ENCODE data around the gene GGT6.
"Not testable (repeated sequence)": the region's sequence is repeated elsewhere in the genome, so short reads cannot be mapped to it uniquely, and the experiment has no call there.

GGT6 gene

DNA sequence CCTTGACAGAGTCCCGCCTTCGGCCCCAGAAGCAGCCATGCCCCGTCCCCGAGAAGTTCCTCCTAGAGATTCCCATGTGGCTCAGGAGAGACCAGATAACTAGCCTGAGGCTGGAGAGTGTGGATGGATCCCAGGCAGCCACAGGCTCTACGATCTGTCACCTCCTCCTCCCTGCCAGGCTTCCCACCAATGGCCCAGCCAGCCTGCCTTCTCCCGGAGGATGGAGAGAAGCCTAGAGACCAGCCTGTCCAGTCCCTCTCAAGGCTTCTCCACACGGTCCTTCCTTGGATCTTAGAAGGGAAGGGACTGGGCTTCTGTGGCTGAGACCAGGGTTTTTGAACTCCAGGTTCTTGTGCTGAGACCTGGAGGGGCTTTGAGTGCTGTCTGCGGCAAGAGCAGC is 22.3 kb upstream of the GGT6 start:
- H3K27me3 ChIP-seq (ENCODE audit: control insufficient read depth in 1 of 2, insufficient read depth in 2 of 2, low read length in 2 of 2), result peaks cover 11 to 28% of the 10 kb centered on the region in 2 donors
- H3K4me1 ChIP-seq (ENCODE audit: insufficient read depth, low read length), result no peaks in the 10 kb centered on the region
- no peak overlapping the region for H3K4me3 ChIP-seq (ENCODE audit: low read depth in 1 of 2, low read length in 2 of 2)
- no peak overlapping the region for H3K9ac ChIP-seq (ENCODE audit: low read length)
- H3K9me3 ChIP-seq (ENCODE audit: low read length), result no peaks in the 10 kb centered on the region
- H3K36me3 ChIP-seq (ENCODE audit: insufficient read depth, low read length), result no peaks in the 10 kb centered on the region
- H3K27ac ChIP-seq (ENCODE audit: low read depth, low read length), result no peak overlapping the region

DNA sequence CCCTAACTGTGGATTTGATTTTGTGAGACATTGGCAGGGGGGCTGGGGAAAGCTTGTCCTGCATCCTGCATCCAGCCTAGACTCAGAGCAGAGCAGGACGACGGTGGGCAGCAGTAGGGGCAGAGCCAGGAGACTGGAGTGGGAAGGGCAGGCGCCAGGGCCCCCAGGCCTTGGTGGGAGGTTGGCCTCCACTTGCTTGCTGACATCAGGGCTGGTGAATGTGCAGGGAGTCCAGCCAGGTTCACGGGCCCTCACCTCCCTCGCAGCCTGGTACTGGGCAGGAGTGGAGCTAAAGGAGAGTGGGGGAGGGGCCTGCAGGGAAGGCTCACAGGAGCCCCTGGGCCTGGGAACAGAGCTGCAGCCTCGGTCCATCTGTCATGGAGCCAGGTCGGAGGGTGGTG is 21.7 kb upstream of the GGT6 start:
- peaks cover 11 to 28% of the 10 kb centered on the region in 2 donors for H3K27me3 ChIP-seq (ENCODE audit: control insufficient read depth in 1 of 2, insufficient read depth in 2 of 2, low read length in 2 of 2)
- H3K4me3 ChIP-seq (ENCODE audit: low read depth in 1 of 2, low read length in 2 of 2), result no peak overlapping the region
- H3K4me1 ChIP-seq (ENCODE audit: insufficient read depth, low read length), result no peaks in the 10 kb centered on the region
- no peaks in the 10 kb centered on the region for H3K9me3 ChIP-seq (ENCODE audit: low read length)
- no peak overlapping the region for H3K9ac ChIP-seq (ENCODE audit: low read length)
- H3K36me3 ChIP-seq (ENCODE audit: insufficient read depth, low read length), result no peaks in the 10 kb centered on the region
- no peak overlapping the region for H3K27ac ChIP-seq (ENCODE audit: low read depth, low read length)

DNA sequence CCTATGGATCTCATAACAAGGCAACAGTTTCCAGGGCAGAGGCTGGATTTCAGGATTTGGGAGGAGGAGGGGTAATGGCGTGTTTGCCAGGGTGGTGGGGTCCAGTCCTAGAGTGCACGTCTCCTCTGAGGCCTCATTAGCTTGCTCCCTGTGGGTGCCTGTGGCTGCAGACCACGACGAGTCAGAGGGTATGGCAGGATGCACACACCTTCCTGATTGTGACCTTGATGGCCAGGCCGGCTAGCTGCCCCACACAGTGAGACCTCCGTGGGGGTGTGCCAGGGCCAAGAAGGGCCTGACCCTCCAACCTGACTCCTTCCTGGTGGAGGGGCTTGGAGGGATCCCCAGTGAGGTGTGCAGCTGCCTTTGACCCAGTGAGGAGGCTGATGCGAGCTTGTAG is 19.9 kb upstream of the GGT6 start:
- Histone ChIP-seq H3K36me3 (ENCODE audit: insufficient read depth, low read length) (no peaks in the 10 kb centered on the region), H3K27ac (ENCODE audit: low read depth, low read length) (no peak overlapping the region), H3K27me3 (ENCODE audit: control insufficient read depth in 1 of 2, insufficient read depth in 2 of 2, low read length in 2 of 2) (peaks cover 7 to 20% of the 10 kb centered on the region in 2 donors), H3K9me3 (ENCODE audit: low read length) (no peaks in the 10 kb centered on the region), H3K9ac (ENCODE audit: low read length) (no peak overlapping the region), H3K4me3 (ENCODE audit: low read depth in 1 of 2, low read length in 2 of 2) (no peak overlapping the region), H3K4me1 (ENCODE audit: insufficient read depth, low read length) (no peaks in the 10 kb centered on the region)

DNA sequence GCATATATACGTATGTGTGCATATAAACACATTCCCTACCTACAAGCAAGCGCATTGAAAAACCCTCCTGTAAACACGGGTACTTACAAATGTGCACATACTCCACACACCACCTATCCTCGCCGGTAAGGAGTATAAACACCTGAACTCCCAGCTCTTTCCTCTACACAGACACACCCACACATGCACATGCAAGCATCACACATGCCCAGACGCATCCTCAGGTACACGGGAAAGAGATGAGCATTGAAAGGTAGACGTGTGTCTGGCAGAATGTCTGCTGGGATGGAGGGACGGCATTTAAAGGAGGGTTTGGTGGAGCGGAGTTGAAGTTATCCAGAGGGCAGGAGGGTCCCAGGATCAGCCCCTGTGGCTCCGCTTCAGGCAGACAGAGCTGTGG is 19.3 kb upstream of the GGT6 start:
- Histone ChIP-seq H3K4me1 (ENCODE audit: insufficient read depth, low read length) (no peaks in the 10 kb centered on the region), H3K9me3 (ENCODE audit: low read length) (no peaks in the 10 kb centered on the region), H3K9ac (ENCODE audit: low read length) (no peak overlapping the region), H3K27ac (ENCODE audit: low read depth, low read length) (no peak overlapping the region), H3K4me3 (ENCODE audit: low read depth in 1 of 2, low read length in 2 of 2) (no peak overlapping the region), H3K27me3 (ENCODE audit: control insufficient read depth in 1 of 2, insufficient read depth in 2 of 2, low read length in 2 of 2) (peaks cover 3 to 15% of the 10 kb centered on the region in 2 donors), H3K36me3 (ENCODE audit: insufficient read depth, low read length) (no peaks in the 10 kb centered on the region)

DNA sequence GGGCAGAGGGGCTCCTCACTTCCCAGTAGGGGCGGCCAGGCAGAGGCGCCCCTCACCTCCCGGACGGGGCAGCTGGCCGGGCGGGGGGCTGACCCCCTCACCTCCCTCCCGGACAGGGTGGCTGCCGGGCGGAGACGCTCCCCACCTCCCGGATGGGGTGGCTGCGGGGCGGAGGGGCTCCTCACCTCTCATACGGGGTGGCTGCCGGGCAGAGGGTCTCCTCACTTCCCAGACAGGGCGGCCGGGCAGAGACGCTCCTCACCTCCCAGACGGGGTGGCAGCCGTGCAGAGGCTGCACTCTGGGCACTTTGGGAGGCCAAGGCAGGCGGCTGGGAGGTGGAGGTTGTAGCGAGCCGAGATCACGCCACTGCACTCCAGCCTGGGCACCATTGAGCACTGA is 18.0 kb upstream of the GGT6 start:
- H3K27ac ChIP-seq (ENCODE audit: low read depth, low read length); H3K4me1 ChIP-seq (ENCODE audit: insufficient read depth, low read length); H3K4me3 ChIP-seq (ENCODE audit: low read depth in 1 of 2, low read length in 2 of 2); H3K9ac ChIP-seq (ENCODE audit: low read length); H3K27me3 ChIP-seq (ENCODE audit: control insufficient read depth in 1 of 2, insufficient read depth in 2 of 2, low read length in 2 of 2); H3K36me3 ChIP-seq (ENCODE audit: insufficient read depth, low read length); H3K9me3 ChIP-seq (ENCODE audit: low read length): not testable (repeated sequence)

DNA sequence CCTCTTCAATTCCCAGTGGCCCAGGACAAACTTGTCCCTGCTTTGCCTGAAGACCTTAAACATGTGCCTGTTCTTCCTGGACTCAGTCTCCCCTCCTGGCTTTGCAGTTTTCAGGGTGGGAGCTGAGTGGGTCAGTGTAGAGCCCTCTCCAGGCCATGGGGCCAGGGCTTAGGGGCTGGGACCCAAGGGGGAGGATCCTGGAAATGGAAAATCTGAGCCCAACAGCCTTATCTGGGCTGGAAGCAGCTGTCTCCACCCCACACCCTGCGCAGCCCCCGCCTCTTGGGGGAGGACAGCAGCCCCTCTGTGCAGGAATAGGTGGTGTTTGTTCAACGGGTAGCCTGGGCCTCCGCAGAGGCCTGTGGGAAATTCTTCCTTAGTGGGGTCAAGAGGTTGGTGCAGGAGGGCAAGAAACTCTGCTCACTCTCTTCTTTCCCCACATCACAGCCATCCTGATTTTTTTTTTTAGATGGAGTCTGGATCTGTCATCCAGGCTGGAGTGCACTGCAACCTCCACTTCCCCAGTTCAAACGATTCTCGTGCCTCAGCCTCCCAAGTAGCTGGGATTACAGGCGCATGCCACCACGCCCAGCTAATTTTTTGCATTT is 17.1 kb upstream of the GGT6 start:
- Histone ChIP-seq H3K36me3 (ENCODE audit: insufficient read depth, low read length) (no peaks in the 10 kb centered on the region), H3K4me1 (ENCODE audit: insufficient read depth, low read length) (no peaks in the 10 kb centered on the region), H3K27me3 (ENCODE audit: control insufficient read depth in 1 of 2, insufficient read depth in 2 of 2, low read length in 2 of 2) (no peaks in the 10 kb centered on the region), H3K27ac (ENCODE audit: low read depth, low read length) (no peak overlapping the region), H3K9ac (ENCODE audit: low read length) (no peak overlapping the region), H3K9me3 (ENCODE audit: low read length) (no peaks in the 10 kb centered on the region), H3K4me3 (ENCODE audit: low read depth in 1 of 2, low read length in 2 of 2) (no peak overlapping the region)

DNA sequence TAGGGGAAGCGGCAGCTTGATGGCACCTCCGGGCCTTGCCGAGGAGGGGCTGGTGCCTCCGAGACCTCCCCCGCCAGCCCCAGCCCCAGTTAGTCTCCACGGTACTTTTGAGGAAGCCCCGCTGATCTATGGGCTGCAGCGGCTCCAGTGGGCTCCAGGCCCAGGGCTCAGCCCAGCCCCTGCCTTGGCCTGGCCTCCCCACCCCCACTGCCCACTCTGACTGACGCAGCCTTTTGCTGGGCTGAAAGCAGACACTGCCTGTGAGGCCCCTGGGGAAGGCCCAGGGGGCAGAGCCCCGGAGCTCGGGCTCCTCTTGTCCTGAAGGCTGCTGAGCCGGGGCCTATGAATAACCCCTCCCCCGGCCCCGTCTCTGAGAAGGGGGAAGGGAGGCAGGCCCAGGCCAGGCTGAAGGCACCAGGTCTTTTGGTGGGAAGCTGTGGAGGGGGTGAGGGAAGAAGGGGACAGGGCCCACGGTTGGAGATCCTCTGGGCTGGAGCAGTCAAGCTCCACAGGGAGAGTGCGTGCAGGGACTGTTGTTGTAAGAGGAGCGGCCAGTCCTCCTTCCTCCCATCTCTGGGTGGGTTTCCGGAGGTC is 16.4 kb upstream of the GGT6 start:
- no peak overlapping the region for H3K9ac ChIP-seq (ENCODE audit: low read length)

DNA sequence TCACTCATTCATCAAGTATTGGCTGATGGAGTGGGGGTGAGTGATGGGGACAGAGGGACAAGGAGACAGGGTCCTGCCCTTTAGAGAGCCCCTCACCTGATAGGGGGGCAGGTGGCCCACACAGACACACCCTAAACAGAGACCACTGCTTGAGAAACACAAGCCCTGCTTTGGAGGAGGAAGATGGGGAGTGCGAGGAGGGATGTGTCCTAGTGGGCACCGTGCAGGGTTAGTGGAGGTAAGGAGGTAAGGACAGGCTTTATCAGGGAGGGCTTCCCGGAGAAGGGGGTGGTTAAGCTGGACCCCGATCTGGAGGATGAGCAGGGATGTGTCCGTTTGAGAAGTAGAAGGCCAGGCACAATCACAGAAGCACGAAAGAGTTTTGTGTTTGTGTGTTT is 15.8 kb upstream of the GGT6 start:
- H3K27ac ChIP-seq (ENCODE audit: low read depth, low read length), result no peak overlapping the region
- H3K9me3 ChIP-seq (ENCODE audit: low read length), result no peaks in the 10 kb centered on the region
- H3K27me3 ChIP-seq (ENCODE audit: control insufficient read depth in 1 of 2, insufficient read depth in 2 of 2, low read length in 2 of 2), result no peaks in the 10 kb centered on the region
- no peak overlapping the region for H3K4me3 ChIP-seq (ENCODE audit: low read depth in 1 of 2, low read length in 2 of 2)
- no peaks in the 10 kb centered on the region for H3K4me1 ChIP-seq (ENCODE audit: insufficient read depth, low read length)
- no peaks in the 10 kb centered on the region for H3K36me3 ChIP-seq (ENCODE audit: insufficient read depth, low read length)
- H3K9ac ChIP-seq (ENCODE audit: low read length), result no peak overlapping the region

More for the DNA sequence above, 16.4 kb upstream of the GGT6 start:
- H3K27ac ChIP-seq (ENCODE audit: low read depth, low read length), result no peak overlapping the region
- H3K4me1 ChIP-seq (ENCODE audit: insufficient read depth, low read length), result no peaks in the 10 kb centered on the region
- no peaks in the 10 kb centered on the region for H3K36me3 ChIP-seq (ENCODE audit: insufficient read depth, low read length)
- H3K4me3 ChIP-seq (ENCODE audit: low read depth in 1 of 2, low read length in 2 of 2), result no peak overlapping the region
- H3K27me3 ChIP-seq (ENCODE audit: control insufficient read depth in 1 of 2, insufficient read depth in 2 of 2, low read length in 2 of 2), result no peaks in the 10 kb centered on the region
- H3K9me3 ChIP-seq (ENCODE audit: low read length), result no peaks in the 10 kb centered on the region

DNA sequence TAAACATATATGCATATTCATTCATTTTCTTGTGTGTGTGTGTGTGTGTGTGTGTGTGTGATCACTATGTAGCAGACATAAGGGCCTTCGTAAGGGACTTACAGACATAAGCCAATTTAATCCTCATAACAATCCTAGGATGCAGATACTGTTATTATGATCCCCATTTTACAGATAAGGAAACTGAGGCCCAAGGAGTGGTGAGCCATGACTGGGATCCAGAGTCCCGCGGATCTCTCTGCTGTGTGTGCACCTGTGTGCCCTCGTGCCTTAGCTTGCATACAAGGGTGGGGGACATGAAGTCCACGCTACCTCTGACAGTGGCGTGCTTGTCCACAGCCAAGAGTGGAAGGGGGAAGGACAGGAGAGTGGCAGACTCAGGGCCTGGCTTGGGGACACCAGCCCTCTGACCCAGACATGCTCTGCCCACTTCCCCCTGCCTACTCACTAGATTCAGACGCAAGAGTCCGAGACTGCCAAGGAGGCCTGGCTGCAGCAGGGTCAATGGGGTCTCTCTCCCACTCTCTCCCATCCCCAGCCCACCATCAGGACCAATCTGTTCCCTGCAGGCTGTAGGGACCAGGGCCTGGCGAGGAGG is 14.2 kb upstream of the GGT6 start:
- Histone ChIP-seq H3K27me3 (ENCODE audit: control insufficient read depth in 1 of 2, insufficient read depth in 2 of 2, low read length in 2 of 2) (no peaks in the 10 kb centered on the region), H3K4me1 (ENCODE audit: insufficient read depth, low read length) (no peaks in the 10 kb centered on the region), H3K27ac (ENCODE audit: low read depth, low read length) (no peak overlapping the region), H3K4me3 (ENCODE audit: low read depth in 1 of 2, low read length in 2 of 2) (no peak overlapping the region), H3K36me3 (ENCODE audit: insufficient read depth, low read length) (no peaks in the 10 kb centered on the region), H3K9ac (ENCODE audit: low read length) (no peak overlapping the region), H3K9me3 (ENCODE audit: low read length) (no peaks in the 10 kb centered on the region)

DNA sequence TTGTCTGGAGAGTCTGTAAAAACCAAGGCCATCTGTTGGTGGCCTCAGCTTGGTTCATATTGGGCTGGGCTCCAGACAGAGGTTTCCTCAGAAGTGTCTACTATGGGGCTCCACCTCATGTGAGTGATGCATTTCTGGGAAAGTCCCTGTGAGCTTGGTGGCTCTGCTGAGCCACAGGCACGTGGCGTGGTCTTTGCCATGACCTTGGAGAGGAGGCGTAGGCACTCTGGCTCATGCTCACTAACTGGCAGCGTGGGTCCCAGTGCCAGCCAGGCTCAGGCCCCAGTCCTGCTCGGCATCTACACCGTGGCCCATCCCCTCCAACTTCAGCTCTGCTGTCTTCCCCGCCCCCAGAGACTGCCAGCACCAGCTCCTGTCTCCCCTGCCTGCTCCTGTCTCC is 13.3 kb upstream of the GGT6 start:
- Histone ChIP-seq H3K9ac (ENCODE audit: low read length) (no peak overlapping the region), H3K27ac (ENCODE audit: low read depth, low read length) (no peak overlapping the region), H3K9me3 (ENCODE audit: low read length) (no peaks in the 10 kb centered on the region), H3K4me3 (ENCODE audit: low read depth in 1 of 2, low read length in 2 of 2) (no peak overlapping the region), H3K4me1 (ENCODE audit: insufficient read depth, low read length) (no peaks in the 10 kb centered on the region), H3K36me3 (ENCODE audit: insufficient read depth, low read length) (no peaks in the 10 kb centered on the region), H3K27me3 (ENCODE audit: control insufficient read depth in 1 of 2, insufficient read depth in 2 of 2, low read length in 2 of 2) (no peaks in the 10 kb centered on the region)

DNA sequence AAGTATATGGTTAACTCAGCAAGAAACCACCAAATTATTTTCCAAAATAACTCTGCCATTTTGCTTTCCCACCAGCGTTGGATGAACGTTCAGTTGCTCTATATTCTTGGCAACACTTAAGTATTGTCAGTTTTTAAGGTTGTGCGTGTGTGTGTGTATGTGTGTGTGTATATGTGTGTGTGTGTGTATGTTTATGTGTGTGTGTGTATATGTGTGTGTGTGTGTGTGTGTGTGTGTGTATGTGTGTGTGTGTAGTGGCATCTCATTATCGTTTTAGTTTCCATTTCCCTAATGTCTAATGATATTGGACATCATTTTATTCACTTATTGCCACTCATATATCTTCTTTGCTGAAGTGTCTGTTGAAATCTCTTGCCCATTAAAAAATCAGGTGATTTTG is 12.7 kb upstream of the GGT6 start:
- Histone ChIP-seq H3K36me3 (ENCODE audit: insufficient read depth, low read length) (no peaks in the 10 kb centered on the region), H3K9me3 (ENCODE audit: low read length) (no peaks in the 10 kb centered on the region), H3K27me3 (ENCODE audit: control insufficient read depth in 1 of 2, insufficient read depth in 2 of 2, low read length in 2 of 2) (no peaks in the 10 kb centered on the region), H3K4me3 (ENCODE audit: low read depth in 1 of 2, low read length in 2 of 2) (no peak overlapping the region), H3K4me1 (ENCODE audit: insufficient read depth, low read length) (no peaks in the 10 kb centered on the region), H3K9ac (ENCODE audit: low read length) (no peak overlapping the region), H3K27ac (ENCODE audit: low read depth, low read length) (no peak overlapping the region)

DNA sequence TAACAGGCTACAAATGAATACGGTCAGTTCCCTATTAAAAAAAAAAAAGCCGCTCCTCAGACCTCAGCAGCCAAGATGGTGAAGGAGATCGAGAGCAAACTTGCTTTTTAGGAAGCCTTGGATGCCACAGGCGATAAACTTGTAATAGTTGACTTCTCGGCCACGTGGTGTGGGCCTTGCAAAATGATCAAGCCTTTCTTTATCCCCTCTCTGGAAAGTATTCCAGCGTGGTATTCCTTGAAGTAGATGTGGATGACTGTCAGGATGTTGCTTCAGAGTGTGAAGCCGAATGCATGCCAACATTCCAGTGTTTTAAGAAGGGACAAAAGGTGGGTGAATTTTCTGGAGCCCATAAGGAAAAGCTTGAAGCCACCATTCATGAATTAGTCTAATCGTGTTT is 11.8 kb upstream of the GGT6 start:
- Histone ChIP-seq H3K9ac (ENCODE audit: low read length) (no peak overlapping the region), H3K9me3 (ENCODE audit: low read length) (no peaks in the 10 kb centered on the region), H3K27me3 (ENCODE audit: control insufficient read depth in 1 of 2, insufficient read depth in 2 of 2, low read length in 2 of 2) (no peaks in the 10 kb centered on the region), H3K36me3 (ENCODE audit: insufficient read depth, low read length) (no peaks in the 10 kb centered on the region), H3K4me1 (ENCODE audit: insufficient read depth, low read length) (no peaks in the 10 kb centered on the region), H3K27ac (ENCODE audit: low read depth, low read length) (no peak overlapping the region), H3K4me3 (ENCODE audit: low read depth in 1 of 2, low read length in 2 of 2) (no peak overlapping the region)
